ENCODE measurements around the gene CSAD.

CSAD gene

GRCh38 chr12:53180220-53180930 is at the start of gene CSAD, which contains the start of gene ZNF740:
TSS of gene CSAD (minus strand) at chr12:53180925. CDS start at chr12:53173470, 7,455 bp downstream.
TSS of gene ZNF740 (plus strand) at chr12:53180722. CDS start at chr12:53181984, 1,262 bp downstream.
- peak; percentile 79 to 96 for DNase-seq

GRCh38 chr12:53230108-53230845 is 49.6 kb upstream of the CSAD start:
- no peak for DNase-seq

- DNase-seq, result no peak
Observed at GRCh38 chr12:53229454-53229853, 48.7 kb upstream of the CSAD start.

GRCh38 chr12:53227836-53228235 is 47.1 kb upstream of the CSAD start:
- DNase-seq, result no peak

- DNase-seq, result no peak
Observed at GRCh38 chr12:53227341-53227740, 46.6 kb upstream of the CSAD start.

- no peak for DNase-seq
Observed at GRCh38 chr12:53226815-53227214, 46.1 kb upstream of the CSAD start.

GRCh38 chr12:53225635-53226424 is 45.1 kb upstream of the CSAD start:
- no peak for DNase-seq

- DNase-seq, result no peak
Observed at GRCh38 chr12:53224897-53225634, 44.3 kb upstream of the CSAD start.

GRCh38 chr12:53224061-53224896 is 43.6 kb upstream of the CSAD start:
- no peak for DNase-seq

GRCh38 chr12:53223389-53224060 is 42.8 kb upstream of the CSAD start:
- peak in 1 of 2 donors; percentile 16 for DNase-seq

GRCh38 chr12:53222806-53223261 is 42.1 kb upstream of the CSAD start:
- no peak for DNase-seq

- no peak for DNase-seq
Observed at GRCh38 chr12:53222170-53222721, 41.5 kb upstream of the CSAD start.

- peak; percentile 59 to 86 for DNase-seq
Observed at GRCh38 chr12:53221203-53222080, 40.7 kb upstream of the CSAD start.

GRCh38 chr12:53220694-53221202 is 40.0 kb upstream of the CSAD start:
- peak; percentile 77 to 86 for DNase-seq

GRCh38 chr12:53219956-53220693 is 39.4 kb upstream of the CSAD start:
- DNase-seq, result peak; percentile 21 to 54

GRCh38 chr12:53219292-53219955 is 38.7 kb upstream of the CSAD start:
- DNase-seq, result no peak

- DNase-seq, result no peak
Observed at GRCh38 chr12:53218551-53219291, 38.0 kb upstream of the CSAD start.

All from bone marrow (tissue), 2 donors.